B cell (primary cell): ENCODE data around the gene DNAJC25.

ENCODE experiments used
- EZH2 ChIP-seq: IDR thresholded peaks from 2 replicates; pipeline ENCODE4 v1.6.1; 2012; ENCODE audit warnings: borderline replicate concordance, low read depth, mild to moderate bottlenecking, moderate library complexity, low read length; ENCODE audit not compliant: insufficient read depth, poor library complexity, severe bottlenecking
- TF ChIP-seq, protein P1 (sequence below): fragments of 200-600 bp; IDR thresholded peaks from one replicate; pipeline ENCODE4 v1.8.0; 2022; ENCODE audit warnings: antibody characterized with exemption, mild to moderate bottlenecking

DNA sequence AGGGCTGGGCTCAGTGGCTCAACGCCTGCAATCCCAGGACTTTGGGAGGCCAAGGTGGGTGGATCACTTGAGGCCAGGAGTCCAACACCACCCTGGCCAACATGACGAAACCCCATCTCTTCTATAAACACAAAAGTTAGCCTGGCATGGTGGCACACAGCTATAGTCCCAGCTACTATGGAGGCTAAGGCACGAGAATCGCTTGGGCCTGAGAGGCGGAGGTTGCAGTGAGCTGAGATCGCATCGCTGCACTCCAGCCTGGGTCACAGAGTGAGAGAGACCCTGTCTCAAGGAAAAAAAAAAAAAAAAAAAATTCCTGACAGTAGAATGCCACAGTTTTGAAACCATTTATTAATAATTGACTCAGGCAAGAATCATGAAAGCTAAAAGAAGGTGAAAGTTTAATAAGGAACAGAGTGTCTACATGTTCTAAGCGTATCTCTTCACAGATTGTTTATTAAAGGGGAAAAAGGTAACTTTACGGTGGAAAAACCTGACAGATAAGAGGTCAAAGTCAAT, 26.0 kb upstream of the DNAJC25 start:
- TF ChIP-seq, protein P1, sequence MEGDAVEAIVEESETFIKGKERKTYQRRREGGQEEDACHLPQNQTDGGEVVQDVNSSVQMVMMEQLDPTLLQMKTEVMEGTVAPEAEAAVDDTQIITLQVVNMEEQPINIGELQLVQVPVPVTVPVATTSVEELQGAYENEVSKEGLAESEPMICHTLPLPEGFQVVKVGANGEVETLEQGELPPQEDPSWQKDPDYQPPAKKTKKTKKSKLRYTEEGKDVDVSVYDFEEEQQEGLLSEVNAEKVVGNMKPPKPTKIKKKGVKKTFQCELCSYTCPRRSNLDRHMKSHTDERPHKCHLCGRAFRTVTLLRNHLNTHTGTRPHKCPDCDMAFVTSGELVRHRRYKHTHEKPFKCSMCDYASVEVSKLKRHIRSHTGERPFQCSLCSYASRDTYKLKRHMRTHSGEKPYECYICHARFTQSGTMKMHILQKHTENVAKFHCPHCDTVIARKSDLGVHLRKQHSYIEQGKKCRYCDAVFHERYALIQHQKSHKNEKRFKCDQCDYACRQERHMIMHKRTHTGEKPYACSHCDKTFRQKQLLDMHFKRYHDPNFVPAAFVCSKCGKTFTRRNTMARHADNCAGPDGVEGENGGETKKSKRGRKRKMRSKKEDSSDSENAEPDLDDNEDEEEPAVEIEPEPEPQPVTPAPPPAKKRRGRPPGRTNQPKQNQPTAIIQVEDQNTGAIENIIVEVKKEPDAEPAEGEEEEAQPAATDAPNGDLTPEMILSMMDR = no peak
- no peak for TF ChIP-seq EZH2
